H9 (cell line): ENCODE data around the gene OPALIN. TPM values are rescaled to one million over a fixed set of nuclear protein-coding genes. Genes with fewer than 3 reads are reported as not detected.

Experiments used
- DNase-seq: peaks from one replicate; pipeline ENCODE4 v3.0.0-alpha.2; 2017
- H2AFZ ChIP-seq: one replicate; pipeline ENCODE4 v1.6.1; 2013; ENCODE audit warnings: mild to moderate bottlenecking, low read length, control low read depth, moderate library complexity
- H2AK5ac ChIP-seq: 2 replicates; pipeline ENCODE4 v1.6.1; 2013; ENCODE audit warnings: low read length, control low read depth, mixed read lengths; ENCODE audit not compliant: insufficient read length
- H2BK120ac ChIP-seq: one replicate; pipeline ENCODE4 v1.6.1; 2013; ENCODE audit warnings: low read depth, mild to moderate bottlenecking, low read length, control low read depth, inconsistent platforms; ENCODE audit not compliant: poor library complexity, severe bottlenecking
- H2BK12ac ChIP-seq: 2 replicates; pipeline ENCODE4 v1.6.1; 2013; ENCODE audit warnings: low read length, control low read depth, mixed read lengths, low read depth; ENCODE audit not compliant: insufficient read length
- H2BK15ac ChIP-seq: 2 replicates; pipeline ENCODE4 v1.6.1; 2013; ENCODE audit warnings: low read depth, low read length, control low read depth
- H2BK20ac ChIP-seq: one replicate; pipeline ENCODE4 v1.6.1; 2013; ENCODE audit warnings: low read depth, mild to moderate bottlenecking, low read length, control low read depth, inconsistent platforms; ENCODE audit not compliant: poor library complexity, severe bottlenecking
- H2BK5ac ChIP-seq: 2 replicates; pipeline ENCODE4 v1.6.1; 2013; ENCODE audit warnings: low read length, control low read depth, mixed read lengths; ENCODE audit not compliant: insufficient read length
- H3K14ac ChIP-seq: 2 replicates; pipeline ENCODE4 v1.6.1; 2013; ENCODE audit warnings: low read length, control low read depth; ENCODE audit not compliant: insufficient read depth
- H3K18ac ChIP-seq: 2 replicates; pipeline ENCODE4 v1.6.1; 2013; ENCODE audit warnings: low read depth, mild to moderate bottlenecking, mixed read lengths, low read length, control low read depth; ENCODE audit not compliant: insufficient read length
- H3K23ac ChIP-seq: 2 replicates; pipeline ENCODE4 v1.6.1; 2013; ENCODE audit warnings: low read length, control low read depth, mixed read lengths, low read depth; ENCODE audit not compliant: insufficient read length
- H3K23me2 ChIP-seq: 2 replicates; pipeline ENCODE4 v1.6.1; 2013; ENCODE audit warnings: low read depth, mild to moderate bottlenecking, mixed read lengths, low read length, control low read depth; ENCODE audit not compliant: insufficient read length, poor library complexity, severe bottlenecking
- H3K27ac ChIP-seq: 2 replicates; pipeline ENCODE4 v1.5.1; 2013; ENCODE audit warnings: low read length, control low read depth, mixed read lengths, low read depth; ENCODE audit not compliant: insufficient read length
- H3K27me3 ChIP-seq: 2 replicates; pipeline ENCODE4 v1.6.1; 2013; ENCODE audit warnings: low read length, control low read depth, inconsistent platforms; ENCODE audit not compliant: insufficient read depth
- H3K4ac ChIP-seq: 2 replicates; pipeline ENCODE4 v1.6.1; 2013; ENCODE audit warnings: low read depth, mild to moderate bottlenecking, control low read depth, inconsistent platforms, low read length, moderate library complexity
- H3K4me1 ChIP-seq: 2 replicates; pipeline ENCODE4 v1.6.1; 2013; ENCODE audit warnings: low read length, control low read depth, inconsistent platforms; ENCODE audit not compliant: insufficient read depth
- H3K4me2 ChIP-seq: 2 replicates; pipeline ENCODE4 v1.6.1; 2013; ENCODE audit warnings: low read length, control low read depth, mixed read lengths; ENCODE audit not compliant: insufficient read length, insufficient read depth
- H3K56ac ChIP-seq: 2 replicates; pipeline ENCODE4 v1.6.1; 2013; ENCODE audit warnings: low read depth, mild to moderate bottlenecking, mixed read lengths, low read length, control low read depth; ENCODE audit not compliant: insufficient read length
- H3K79me1 ChIP-seq: 2 replicates; pipeline ENCODE4 v1.6.1; 2013; ENCODE audit warnings: low read depth, mild to moderate bottlenecking, moderate library complexity, low read length, control low read depth, inconsistent platforms; ENCODE audit not compliant: insufficient read depth, poor library complexity, severe bottlenecking
- H3K79me2 ChIP-seq: 2 replicates; pipeline ENCODE4 v1.6.1; 2013; ENCODE audit warnings: low read length, control low read depth, inconsistent platforms; ENCODE audit not compliant: insufficient read depth
- H3K9ac ChIP-seq: 2 replicates; pipeline ENCODE4 v1.6.1; 2013; ENCODE audit warnings: low read length, control low read depth, mixed read lengths; ENCODE audit not compliant: insufficient read length; ENCODE audit errors: extremely low read depth
- H3K9me3 ChIP-seq: one replicate; pipeline ENCODE4 v1.6.1; 2013; ENCODE audit warnings: low read depth, low read length, inconsistent platforms; ENCODE audit not compliant: control insufficient read depth
- H3T11ph ChIP-seq: one replicate; pipeline ENCODE4 v1.6.1; 2013; ENCODE audit warnings: mild to moderate bottlenecking, low read length, control low read depth, inconsistent platforms
- H4K20me1 ChIP-seq: one replicate; pipeline ENCODE4 v1.6.1; 2013; ENCODE audit not compliant: control insufficient read depth, insufficient read length, insufficient read depth
- H4K5ac ChIP-seq: 2 replicates; pipeline ENCODE4 v1.6.1; 2013; ENCODE audit warnings: low read depth, mild to moderate bottlenecking, mixed read lengths, low read length, control low read depth; ENCODE audit not compliant: insufficient read length
- H4K8ac ChIP-seq: replicated peaks from 2 replicates; pipeline ENCODE4 v1.6.1; 2013; ENCODE audit warnings: low read length, control low read depth, mixed read lengths, low read depth; ENCODE audit not compliant: insufficient read length
- H4K91ac ChIP-seq: 2 replicates; pipeline ENCODE4 v1.6.1; 2013; ENCODE audit warnings: low read depth, mild to moderate bottlenecking, moderate library complexity, mixed read lengths, low read length, control low read depth; ENCODE audit not compliant: insufficient read length
- H3K27ac Mint-ChIP-seq, 3 experiments: 2 replicates in 2 of 3; 3 replicates in 1 of 3; pipeline ENCODE4 v1.8.0; 2020 to 2021; ENCODE audit warnings: mixed read lengths in 3 of 3, mild to moderate bottlenecking in 1 of 3, moderate library complexity in 1 of 3
- H3K27me3 Mint-ChIP-seq: 2 replicates; pipeline ENCODE4 v1.8.0; 2021; ENCODE audit warnings: low read depth, mild to moderate bottlenecking, moderate library complexity, mixed read lengths
- H3K36me3 Mint-ChIP-seq, 3 experiments: 2 replicates in 2 of 3; 3 replicates in 1 of 3; pipeline ENCODE4 v1.8.0; 2020 to 2021; ENCODE audit warnings: low read depth in 3 of 3, mixed read lengths in 3 of 3; ENCODE audit not compliant: insufficient read depth in 1 of 3
- H3K4me1 Mint-ChIP-seq, 2 experiments: 2 replicates each; pipeline ENCODE4 v1.8.0; 2020; ENCODE audit warnings: mixed read lengths in 2 of 2
- H3K4me3 Mint-ChIP-seq, 2 experiments: 2 replicates in 1 of 2; 3 replicates in 1 of 2; pipeline ENCODE4 v1.8.0; 2020 to 2021; ENCODE audit warnings: mild to moderate bottlenecking in 2 of 2, mixed read lengths in 2 of 2, moderate library complexity in 1 of 2
- H3K9me3 Mint-ChIP-seq, 2 experiments: 2 replicates in 1 of 2; 3 replicates in 1 of 2; pipeline ENCODE4 v1.8.0; 2020; ENCODE audit warnings: mild to moderate bottlenecking in 2 of 2, mixed read lengths in 2 of 2, moderate library complexity in 1 of 2
- CTCF ChIP-seq: fragments of 200-600 bp; sonication (generic); conservative IDR thresholded peaks from 3 replicates; pipeline ENCODE4 v1.8.0; 2021; ENCODE audit warnings: antibody characterized with exemption, mild to moderate bottlenecking
- WGBS: extraction: QIAGEN DNeasy Blood & Tissue Kit; methylation state at CpG from one replicate; pipeline ENCODE4 v1.1.7; 2013; ENCODE audit warnings: missing lambda C conversion rate, low lambda C conversion rate, mixed read lengths; ENCODE audit not compliant: insufficient read length; ENCODE audit errors: extremely low coverage; 5-methylcytosine and 5-hydroxymethylcytosine counted together
- total RNA-seq: library from RNA; stranded (reverse); gene quantifications from 2 replicates; pipeline ENCODE4 v1.2.1, GENCODE V29; 2021

Gene OPALIN
- total RNA-seq, 1 experiment from 2014 or later, result not detected

DNA sequence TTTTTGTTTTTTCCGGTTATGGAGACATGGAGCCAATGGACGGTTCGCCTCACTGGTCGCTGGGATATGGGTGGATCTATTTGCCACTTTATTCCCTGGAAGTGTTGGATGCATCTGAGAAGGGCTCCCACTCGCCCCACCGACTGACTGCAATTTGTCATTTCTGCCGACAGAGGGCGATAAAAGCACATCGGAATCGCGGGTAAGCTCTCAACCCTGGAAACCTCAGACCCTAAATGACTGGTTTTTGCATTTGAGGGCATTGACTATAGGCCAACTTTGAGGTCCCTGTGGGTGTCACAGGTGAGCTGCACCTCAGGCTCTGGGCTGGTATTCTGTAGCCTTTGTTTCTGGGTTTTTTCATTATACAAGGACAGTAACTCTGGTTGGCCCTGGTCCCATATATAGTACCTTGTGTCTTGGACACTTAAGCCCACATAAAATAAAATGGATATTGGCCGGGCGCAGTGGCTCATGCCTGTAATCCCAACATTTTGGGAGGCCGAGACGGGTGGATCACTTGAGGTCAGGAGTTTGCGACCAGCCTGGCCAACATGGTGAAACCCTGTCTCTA is 11.9 kb upstream of the OPALIN start:
- H3K27me3 ChIP-seq, result no peaks in the 10 kb centered on the region
- WGBS, result no CpG with 5 or more reads among the region's 16 CpGs
- H2BK15ac ChIP-seq, result no peak overlapping the region
- no peak overlapping the region for H4K8ac ChIP-seq
- no peaks in the 10 kb centered on the region for H3K79me2 ChIP-seq
- Mint-ChIP-seq H3K9me3 (no peaks in the 10 kb centered on the region; a peak in 2 of 5 replicates), H3K27me3 (peaks cover 16% of the 10 kb centered on the region), H3K4me3 (no peak overlapping the region; a peak in 1 of 5 replicates), H3K27ac (peak overlapping the region in 1 of 3 experiments; percentile 80; a peak in 1 of 7 replicates), H3K36me3 (peaks cover 0 to 2% (median 0%) of the 10 kb centered on the region in 3 experiments; a peak in 1 of 7 replicates), H3K4me1 (peaks cover 17% of the 10 kb centered on the region in 2 experiments)
- H4K91ac ChIP-seq, result no peak overlapping the region
- peak; percentile 91 for TF ChIP-seq CTCF
- no peak overlapping the region for H3K4me2 ChIP-seq
- peak; percentile 82 for DNase-seq
- no peak overlapping the region for H3K14ac ChIP-seq
- no peak overlapping the region for H3K27ac ChIP-seq
- no peak overlapping the region for H2AFZ ChIP-seq
- H3K4me1 ChIP-seq, result no peaks in the 10 kb centered on the region; the same call in 1 of the 2 replicates
- H3K9ac ChIP-seq, result no peak overlapping the region
- H3K23me2 ChIP-seq, result peaks cover 7% of the 10 kb centered on the region
- H3K23ac ChIP-seq, result no peak overlapping the region
- H4K5ac ChIP-seq, result no peak overlapping the region
- H2BK20ac ChIP-seq, result no peak overlapping the region
- no peak overlapping the region for H3T11ph ChIP-seq
- no peaks in the 10 kb centered on the region for H3K79me1 ChIP-seq
- H2BK5ac ChIP-seq, result no peak overlapping the region
- H2BK120ac ChIP-seq, result no peak overlapping the region
- H4K20me1 ChIP-seq, result no peaks in the 10 kb centered on the region
- H3K9me3 ChIP-seq, result no peaks in the 10 kb centered on the region
- no peak overlapping the region for H2BK12ac ChIP-seq
- H3K4ac ChIP-seq, result no peak overlapping the region
- no peak overlapping the region for H3K56ac ChIP-seq
- no peak overlapping the region for H2AK5ac ChIP-seq
- no peak overlapping the region for H3K18ac ChIP-seq
